HPDE6-E6E7 (cell line): ENCODE data around the gene CPA3.

Experiments
- DNase-seq: peaks from one replicate; pipeline ENCODE4 v3.0.0; 2011; ENCODE audit warnings: missing footprints; ENCODE audit errors: extremely low spot score

CPA3 gene

DNA sequence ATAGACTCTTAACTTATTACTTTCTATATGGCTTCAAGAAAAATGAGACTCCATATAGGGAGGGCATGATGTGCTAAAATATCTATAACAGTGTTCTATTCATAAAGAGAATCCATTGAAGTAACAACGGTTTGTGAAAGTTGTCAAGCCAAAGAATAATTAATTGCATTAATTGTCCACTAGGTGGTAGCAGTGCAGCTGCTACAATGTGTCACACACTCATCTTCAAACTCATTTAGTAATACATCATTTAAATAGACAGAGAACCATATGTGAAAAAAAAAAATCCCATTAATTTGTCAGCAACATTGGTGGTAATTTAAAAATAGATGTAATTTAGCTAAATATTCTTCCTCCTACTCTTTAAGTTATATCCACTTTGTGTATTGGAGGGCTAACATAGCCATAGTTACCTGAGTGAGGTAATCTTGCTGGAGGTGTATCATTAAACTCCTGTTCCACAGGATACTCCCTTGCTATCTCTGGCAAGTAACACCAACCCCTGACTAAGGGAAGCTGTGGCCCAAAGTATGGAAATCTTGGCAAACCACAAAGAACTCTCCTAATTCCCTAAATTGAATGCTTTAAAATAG is 3.7 kb upstream of the CPA3 start:
- peak; percentile 25 for DNase-seq

DNA sequence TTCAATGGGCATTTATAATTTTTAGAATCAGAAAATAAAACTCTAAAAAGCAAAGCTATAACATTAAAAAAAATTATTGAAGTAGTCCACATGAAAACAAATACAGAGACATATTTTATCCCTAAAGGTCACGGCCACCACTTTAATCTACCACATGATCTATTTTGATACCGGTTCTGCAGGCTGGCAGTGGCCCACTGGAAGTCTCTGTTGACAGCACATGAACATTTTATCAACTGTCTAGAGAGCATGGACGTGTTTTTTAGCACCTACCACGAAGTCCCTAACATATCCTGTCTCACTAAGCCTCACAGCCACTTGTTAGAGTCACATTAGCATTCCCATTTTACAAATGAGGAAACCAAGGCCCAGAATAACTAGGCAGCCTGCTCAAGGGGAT is 1.8 kb upstream of the CPA3 start:
- DNase-seq: no peak

DNA sequence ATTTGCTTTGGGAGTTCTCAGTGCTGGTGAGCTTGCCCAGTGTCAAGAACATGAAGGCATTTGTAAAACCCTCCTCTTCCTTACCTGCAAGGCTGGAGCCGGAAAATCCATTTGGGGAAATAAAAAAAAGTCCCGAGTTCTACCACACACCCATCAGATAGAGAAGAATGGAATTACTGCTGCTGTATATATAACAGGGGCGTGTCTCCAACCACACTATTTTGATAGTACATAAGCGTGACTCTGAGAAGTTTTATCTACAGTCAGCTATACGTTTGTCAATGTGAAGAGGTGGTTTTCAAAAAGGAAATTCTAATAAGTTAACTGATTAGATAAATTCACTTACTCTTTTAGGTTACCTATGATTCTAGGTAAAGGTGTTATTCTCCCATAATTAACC is 1.3 kb upstream of the CPA3 start:
- no peak for DNase-seq

DNA sequence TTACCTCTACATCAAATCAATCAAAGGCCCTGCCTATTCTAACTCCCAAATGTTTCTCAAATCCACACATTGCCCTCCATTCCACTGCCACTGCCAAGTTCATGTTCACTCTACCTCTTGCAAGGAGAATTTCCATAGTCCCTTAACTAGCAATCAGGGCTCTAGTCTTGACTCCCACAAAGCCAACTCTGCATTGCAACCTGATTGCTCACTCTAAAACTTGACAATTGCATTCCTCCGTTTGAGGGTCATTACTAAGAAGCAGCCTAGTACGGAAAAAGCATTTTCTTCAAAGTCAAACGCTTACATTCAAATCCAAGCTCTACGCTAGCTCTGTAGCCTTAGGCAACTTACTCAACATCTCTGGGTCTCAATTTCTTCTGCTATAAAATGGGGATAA is 1.2 kb downstream of the CPA3 start:
- no peak for DNase-seq

DNA sequence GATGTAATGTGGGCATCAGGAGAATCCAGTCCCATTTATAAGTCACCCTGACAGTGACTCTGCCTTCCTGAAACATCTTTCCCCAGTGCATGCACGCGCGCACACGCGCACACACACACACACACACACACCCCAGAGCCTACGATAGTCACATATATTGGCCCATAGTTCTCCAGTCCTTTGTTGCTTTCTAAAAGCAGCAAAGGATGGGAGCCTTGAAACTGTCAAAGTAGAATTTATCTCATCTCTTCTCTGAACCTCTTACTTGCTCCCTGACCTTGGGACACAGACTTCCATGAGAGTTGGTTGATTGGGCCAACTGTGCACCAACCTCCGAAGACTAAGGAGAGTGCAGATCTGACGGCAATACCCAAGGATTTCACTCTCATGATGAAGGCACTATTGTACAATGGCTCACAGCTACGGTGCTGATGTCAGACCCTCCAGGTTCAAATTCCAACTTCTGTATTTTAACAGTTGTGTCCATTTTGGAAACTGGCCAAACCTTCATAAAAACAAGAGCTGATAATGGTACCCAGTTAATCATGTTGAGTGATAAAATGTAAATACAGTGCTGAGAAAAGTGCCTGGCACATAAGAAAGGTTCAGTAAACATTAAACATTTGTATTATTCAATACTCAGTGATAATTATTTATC is 8.3 kb downstream of the CPA3 start:
- DNase-seq: no peak

DNA sequence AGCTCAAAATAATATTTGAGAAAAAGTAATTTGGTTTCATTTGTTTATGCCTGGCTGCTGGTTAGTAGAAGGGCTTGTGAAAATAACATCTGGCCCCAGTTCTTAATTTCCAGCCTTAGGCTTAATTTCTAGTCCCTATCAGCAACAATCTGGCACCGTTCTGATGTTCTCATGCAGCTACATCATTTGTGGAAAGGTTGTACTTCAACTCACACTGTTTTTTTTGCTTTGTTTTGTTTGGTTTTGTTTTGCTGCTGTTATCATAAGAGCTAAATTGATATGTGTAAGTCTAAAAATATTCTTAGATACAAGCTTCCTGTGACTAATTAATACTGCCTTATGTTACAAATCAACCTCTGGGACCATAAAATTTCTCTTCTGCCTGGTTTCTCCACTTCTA is 8.9 kb downstream of the CPA3 start:
- no peak for DNase-seq

DNA sequence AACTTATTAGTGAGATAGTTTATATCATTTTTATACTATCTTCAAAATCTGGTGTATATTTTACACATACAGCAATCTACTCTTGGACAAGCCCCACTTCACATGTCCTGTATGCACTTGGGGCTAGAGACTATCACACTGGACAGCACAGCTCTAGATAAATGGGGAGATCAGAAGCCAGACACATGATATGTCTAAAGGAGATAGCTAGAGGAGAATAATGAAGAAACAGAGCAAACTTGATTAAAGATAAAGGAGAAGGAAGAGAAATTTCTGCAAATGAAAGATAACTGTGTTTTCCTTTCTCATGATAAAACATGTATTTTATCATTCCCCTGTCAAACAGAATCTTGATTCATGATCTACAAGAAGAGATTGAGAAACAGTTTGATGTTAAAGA is 13.0 kb downstream of the CPA3 start:
- DNase-seq: no peak

DNA sequence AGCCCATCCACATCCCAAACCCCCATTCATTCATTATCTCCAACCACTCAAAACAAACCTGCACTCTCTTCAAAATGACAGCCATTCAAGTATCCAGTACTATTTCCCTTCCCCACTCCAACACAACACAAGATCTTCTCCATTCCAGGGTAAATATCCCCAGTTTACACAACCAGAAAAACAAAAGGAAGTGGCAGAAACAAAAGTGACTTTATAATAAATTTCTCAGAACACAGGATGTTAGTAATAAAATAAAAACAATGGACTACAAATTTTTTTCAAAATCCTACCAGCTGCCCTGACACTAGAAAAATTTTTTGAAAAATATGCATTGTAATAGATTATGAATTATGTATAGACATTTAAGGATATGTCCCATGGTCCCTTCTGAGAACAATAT is 14.2 kb downstream of the CPA3 start:
- DNase-seq: no peak

DNA sequence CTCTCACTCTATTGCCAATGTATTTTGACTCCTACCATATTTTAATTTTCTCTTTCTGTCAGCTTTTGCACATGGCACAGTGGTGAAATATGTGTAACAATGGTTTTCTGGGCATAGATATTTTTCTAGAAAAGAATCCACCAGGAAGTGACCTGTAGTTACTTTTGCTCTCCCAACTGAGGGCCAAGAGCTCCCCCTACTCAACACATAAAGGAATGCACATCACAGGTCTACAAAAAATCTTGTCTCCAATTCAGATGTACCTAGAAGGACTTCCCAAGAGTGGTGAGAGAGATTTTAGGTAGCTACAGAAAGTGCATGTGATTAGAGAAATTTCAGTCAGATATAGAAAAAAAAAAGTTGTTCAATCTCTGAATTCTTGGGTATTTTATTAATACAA is 15.6 kb downstream of the CPA3 start:
- DNase-seq: no peak

DNA sequence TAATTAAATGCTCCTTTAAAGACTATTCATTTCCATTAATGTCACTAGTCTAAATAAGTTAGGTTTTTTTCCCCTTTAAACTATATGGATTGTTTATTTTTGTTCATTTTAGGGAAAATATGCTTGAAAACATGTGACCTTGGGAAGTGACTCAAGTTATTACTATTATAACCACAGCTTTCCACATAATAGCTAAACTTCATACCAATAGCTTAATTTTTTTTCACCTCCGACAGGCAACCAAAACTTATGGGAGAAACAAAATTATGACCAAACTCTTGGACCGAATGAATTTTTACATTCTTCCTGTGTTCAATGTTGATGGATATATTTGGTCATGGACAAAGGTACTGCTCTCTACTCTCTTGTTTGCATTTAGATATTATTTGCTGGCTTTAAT is 16.2 kb downstream of the CPA3 start:
- no peak for DNase-seq

DNA sequence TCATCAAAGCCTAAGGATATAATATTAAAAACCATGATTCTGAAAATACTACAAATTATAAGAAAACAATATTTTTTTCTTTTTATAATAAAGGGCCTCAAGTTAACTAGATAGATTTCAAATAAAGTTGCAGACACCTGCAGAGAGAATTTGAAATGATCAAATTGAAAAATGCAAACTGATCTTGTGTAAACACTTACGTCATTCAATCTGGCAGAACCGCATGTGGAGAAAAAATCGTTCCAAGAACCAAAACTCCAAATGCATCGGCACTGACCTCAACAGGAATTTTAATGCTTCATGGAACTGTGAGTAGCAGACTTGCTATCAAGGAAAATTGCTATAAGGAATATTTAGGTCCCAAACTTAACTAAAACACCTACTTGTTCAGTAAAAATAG is 17.2 kb downstream of the CPA3 start:
- no peak for DNase-seq

DNA sequence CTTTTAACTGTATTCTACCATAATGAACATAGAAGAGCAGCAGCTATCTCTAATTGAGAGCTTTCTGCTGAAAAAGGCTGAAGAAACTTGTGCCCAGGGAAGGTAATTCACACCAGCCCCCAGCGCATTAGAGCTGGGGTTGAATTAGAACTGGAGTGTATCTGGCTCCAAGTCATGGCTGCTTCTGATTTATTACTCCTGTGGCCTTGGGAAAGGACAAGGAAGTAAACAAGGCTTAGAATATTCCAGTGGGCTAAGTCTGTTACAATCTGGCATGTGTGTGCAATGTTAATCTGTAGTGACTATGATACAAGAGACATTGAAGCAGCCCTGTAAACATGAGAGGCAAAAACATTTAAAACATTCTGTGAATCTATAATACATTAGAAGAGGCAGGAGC is 18.1 kb downstream of the CPA3 start:
- no peak for DNase-seq

DNA sequence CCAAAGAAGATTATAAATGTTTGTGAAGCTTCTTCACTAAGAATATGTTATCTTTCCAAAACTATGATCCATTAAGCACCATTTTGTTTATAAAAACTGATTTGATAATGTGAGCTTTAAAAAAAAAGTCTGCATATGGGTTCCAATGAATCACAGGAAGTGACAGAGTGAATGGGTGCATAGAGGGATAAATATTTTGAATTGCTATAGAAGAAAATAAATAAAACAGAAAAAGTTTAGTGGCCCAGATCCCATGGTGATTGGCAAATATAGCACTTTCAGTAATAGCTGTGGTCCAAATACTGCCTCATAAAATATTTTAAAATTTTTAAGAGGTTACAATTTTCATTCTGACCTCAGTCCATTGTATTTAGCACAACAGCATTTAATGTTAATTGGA is 19.2 kb downstream of the CPA3 start:
- DNase-seq: no peak

DNA sequence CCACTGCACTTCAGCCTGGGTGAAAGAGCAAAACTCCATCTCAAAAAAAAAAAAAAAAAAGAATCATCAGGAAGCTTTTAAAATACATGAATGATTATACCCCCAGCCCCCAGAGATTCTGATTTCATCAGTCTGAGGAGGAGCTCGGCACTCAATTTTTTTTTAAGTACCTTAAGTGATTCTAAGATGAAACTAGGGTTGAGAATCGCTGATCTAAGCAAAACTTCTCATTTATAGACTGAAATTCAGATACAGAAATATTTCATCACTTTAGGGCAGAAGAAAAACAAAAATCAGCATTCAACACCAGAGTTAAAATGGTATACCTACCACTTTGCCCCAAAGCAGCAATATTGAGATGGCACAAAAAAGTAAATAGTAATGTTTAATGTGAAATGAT is 24.7 kb downstream of the CPA3 start:
- DNase-seq: no peak

DNA sequence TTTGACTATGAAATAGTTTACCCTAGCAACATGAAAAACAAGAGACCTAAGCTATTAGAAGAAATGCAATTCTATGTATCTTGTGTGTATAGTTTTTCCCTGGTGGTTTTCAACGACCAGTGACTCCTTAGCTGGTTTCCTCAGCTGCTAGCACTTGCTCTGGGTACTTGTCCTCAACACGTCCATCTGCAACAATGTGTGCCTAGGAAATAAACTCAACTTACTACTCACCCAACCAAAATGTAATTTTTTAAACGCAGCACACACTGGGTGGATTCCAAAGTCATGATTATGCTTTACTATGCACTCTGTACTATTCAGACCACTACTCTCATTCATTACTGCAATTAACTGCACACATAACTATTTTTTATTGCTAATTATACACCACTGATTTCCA is 31.0 kb downstream of the CPA3 start:
- no peak for DNase-seq

DNA sequence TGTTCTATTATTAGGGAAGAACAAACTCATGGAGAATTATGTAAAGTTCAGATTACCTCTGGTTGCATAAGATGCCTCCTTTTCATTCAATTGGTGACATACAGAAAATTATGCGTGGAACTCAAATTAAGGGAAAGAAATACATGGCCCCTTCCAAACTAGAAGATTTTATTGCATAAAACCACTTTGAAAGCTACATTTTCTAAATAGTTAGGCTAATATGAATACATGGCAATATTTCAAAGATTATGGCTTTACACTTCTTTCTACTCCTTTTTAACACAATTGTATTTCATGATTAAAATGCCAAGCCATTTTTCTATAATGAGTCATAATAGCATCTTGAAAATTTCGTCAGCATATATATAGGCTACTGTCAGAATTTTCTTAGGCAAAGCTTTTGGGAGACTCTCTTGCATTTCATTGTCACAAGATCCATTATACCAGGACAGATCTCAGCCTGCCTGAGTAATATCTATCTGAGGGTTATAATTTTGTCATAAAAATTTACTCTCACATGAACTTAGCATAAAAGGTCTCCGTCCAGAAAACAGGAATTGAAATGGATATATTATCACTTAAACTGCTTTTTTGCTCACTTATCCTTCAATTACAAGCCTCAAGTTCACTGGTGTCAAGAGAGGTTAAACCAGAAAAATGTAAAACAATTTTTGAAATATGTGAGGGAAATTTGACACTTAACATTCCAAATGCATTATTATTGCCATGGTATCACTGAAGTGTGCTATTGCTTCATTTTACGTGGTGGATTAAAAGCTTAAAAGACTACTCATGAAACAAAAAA is 37.1 kb downstream of the CPA3 start:
- DNase-seq: peak; percentile 11

DNA sequence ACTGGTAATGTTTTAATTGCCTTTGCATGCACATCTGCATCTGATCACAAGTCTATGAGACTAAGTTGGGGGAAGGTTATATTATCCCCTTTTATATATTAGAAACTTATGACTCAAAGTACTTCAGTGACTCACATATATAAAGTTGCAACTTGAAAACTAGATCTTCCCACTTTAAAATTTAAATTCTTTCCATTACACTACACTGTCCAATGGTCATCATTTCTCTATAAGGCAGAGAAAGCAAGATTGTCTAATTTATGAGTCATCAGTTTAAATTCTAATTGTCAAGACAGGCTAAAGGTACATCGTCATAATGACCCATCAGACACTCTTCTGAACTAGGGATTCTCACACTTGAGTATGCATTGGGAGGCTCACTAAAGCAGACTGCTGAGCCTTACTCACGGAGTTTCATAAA is 37.9 kb downstream of the CPA3 start:
- peak; percentile 36 for DNase-seq

DNA sequence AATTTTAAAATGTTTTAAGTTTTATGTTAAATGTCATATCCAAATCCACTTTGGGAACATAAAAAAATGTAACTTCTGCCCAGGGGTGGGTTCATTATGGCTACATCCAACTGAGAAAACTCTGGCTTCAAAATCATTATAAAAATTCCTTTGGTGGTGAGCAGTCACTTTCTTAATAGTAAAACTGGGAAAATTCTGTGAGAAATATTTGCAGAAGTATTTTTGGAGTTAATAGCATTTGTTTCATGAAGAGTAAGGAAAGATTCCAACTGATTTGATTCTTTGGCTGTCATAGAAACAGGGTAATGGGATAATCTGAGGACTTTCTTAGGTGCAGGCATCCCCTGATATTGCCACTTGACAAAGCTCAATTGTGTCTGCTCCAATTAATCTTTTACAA is 38.8 kb downstream of the CPA3 start:
- no peak for DNase-seq

DNA sequence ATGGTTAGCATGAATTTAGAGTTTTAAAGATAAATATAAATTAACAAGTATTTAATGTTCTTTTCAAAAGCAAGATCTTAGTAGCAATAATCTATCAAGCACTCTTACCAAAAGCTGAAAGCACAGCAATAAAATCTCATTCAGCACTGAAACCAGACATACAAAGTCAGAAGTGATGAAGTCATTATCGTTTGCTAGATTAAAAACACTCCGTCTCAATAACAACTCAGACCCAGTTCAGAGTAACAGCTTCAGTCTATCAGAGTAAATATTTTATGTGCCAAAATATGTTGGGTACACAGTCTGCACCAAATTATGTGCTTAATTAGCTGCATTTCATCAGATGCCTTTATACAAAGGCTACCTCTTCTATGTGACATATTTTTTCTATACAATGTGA is 41.6 kb downstream of the CPA3 start:
- no peak for DNase-seq

DNA sequence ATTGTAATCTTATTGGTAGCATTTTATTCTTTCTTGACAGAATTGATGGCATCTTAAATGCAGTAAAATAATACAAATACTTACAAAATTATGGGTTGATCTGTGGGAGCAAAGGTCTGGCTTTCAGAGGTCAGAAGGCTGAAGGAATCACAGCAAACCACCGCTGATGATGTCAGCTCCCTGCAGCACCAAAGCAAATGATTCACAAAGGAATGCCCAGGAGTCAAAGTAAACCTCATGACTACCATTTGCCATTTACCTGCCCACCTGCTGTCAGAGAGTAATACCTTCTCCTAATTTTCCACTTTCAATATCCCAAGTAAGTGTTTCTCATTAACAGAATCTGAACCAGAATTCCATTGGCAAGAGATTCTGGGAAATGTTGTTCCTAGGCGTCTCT is 46.1 kb downstream of the CPA3 start:
- DNase-seq: peak; percentile 36

DNA sequence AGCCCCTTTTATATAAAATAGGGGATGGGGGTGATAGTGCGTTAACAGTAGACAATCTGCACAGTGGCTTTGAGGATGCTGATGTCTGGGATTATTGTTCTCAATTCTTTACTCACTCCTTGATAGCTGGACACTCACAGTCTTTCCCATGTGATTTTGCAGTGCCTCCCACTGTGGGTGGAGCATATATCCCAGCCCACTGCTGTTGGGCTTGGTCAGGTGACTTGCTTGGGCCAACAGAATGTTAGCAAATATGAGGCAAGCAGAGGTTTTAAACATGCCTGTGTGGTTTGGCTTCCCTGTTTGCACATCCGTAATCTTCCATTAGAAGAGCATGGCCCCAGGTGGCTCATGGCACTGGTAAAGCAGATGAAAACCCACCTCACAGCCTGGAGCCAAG is 46.5 kb downstream of the CPA3 start:
- DNase-seq: no peak

DNA sequence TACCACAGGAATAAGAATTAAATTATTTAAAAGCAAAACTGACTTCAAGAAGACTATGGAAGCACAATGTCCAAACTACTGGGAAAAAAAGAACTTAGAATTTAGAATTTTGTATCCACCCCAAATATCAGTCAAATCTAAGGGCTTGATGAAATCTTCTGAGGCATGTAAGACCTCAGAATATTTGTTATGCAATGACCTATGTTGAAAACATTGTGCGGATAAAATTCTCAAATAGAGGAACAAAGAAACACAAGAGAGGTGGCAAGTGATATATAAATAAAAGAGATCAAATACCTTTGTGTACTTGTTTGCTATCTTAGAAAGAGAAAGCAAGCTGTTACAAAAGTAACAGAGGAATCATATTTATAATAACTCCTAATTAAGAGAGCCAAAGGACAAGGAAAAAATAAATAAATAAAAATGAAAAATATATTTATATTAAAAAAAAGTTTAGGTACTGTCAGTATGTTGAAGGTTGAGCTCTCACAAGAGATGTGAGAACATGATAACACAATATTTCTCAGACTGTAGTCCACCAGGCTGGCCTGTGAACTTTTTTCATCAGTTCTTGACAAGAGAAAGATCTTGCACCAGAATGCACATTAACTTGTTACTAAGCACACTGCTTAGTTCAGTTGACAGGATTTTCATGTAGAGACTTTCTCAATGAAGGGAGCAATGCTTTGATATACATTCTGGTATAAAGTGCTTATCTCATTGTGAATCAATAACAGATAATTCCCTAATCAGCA is 50.0 kb downstream of the CPA3 start:
- DNase-seq: no peak

DNA sequence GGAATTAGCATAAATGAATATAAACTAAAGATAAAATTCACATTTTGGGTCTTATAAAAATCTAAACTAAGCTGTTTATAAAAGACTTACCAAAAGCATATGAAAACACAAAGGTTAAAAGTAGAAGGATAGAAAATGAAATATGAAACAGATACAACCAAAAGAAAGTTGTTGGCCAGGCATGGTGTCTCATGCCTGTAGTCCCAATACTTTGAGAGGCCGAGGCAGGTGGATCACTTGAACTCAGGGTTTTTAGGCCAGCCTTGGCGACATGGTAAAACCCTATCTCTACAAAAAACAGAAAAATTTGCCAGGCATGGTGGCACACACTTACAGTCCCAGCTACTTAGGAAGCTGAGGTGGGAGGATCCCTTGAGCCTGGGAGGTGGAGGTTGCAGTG is 51.0 kb downstream of the CPA3 start:
- DNase-seq: no peak
